Glomerular visceral epithelial cell (primary cell): ENCODE results near the gene RABL2B.

Experiments
- DNase-seq: peaks from one replicate; pipeline ENCODE4 v3.0.0-alpha.2; 2016; ENCODE audit errors: extremely low spot score

Gene RABL2B

GRCh38 chr22:50722716-50723428 lies 60.6 kb downstream of the RABL2B start:
- no peak for DNase-seq

- no peak for DNase-seq
Observed at GRCh38 chr22:50722048-50722701, 61.3 kb downstream of the RABL2B start.

- DNase-seq, result no peak
Observed at GRCh38 chr22:50721257-50721844, 62.1 kb downstream of the RABL2B start.

GRCh38 chr22:50720301-50721256 lies 62.9 kb downstream of the RABL2B start:
- no peak for DNase-seq

- DNase-seq, result no peak
Observed at GRCh38 chr22:50719814-50720300, 63.6 kb downstream of the RABL2B start.

GRCh38 chr22:50718352-50718709 lies 65.1 kb downstream of the RABL2B start:
- no peak for DNase-seq

GRCh38 chr22:50717709-50718351 lies 65.6 kb downstream of the RABL2B start:
- DNase-seq, result no peak
